ENCODE measurements around the gene ROBO4. TPM values are rescaled to one million over a fixed set of nuclear protein-coding genes. Genes with fewer than 3 reads are reported as not detected.
A peak's percentile ranks its signal among the peaks of the same experiment; 100 is the strongest.

The ROBO4 gene
- total and polyA plus RNA-seq, 2 of the 13 experiments (the other 11 are each of a cell fraction or from before 2014, with no cell fraction given), result 0.07 to 1.1 TPM

GRCh38 chr11:124865902-124866851, 31.5 kb downstream of the ROBO4 start (continued):
- TF ChIP-seq, protein P1, sequence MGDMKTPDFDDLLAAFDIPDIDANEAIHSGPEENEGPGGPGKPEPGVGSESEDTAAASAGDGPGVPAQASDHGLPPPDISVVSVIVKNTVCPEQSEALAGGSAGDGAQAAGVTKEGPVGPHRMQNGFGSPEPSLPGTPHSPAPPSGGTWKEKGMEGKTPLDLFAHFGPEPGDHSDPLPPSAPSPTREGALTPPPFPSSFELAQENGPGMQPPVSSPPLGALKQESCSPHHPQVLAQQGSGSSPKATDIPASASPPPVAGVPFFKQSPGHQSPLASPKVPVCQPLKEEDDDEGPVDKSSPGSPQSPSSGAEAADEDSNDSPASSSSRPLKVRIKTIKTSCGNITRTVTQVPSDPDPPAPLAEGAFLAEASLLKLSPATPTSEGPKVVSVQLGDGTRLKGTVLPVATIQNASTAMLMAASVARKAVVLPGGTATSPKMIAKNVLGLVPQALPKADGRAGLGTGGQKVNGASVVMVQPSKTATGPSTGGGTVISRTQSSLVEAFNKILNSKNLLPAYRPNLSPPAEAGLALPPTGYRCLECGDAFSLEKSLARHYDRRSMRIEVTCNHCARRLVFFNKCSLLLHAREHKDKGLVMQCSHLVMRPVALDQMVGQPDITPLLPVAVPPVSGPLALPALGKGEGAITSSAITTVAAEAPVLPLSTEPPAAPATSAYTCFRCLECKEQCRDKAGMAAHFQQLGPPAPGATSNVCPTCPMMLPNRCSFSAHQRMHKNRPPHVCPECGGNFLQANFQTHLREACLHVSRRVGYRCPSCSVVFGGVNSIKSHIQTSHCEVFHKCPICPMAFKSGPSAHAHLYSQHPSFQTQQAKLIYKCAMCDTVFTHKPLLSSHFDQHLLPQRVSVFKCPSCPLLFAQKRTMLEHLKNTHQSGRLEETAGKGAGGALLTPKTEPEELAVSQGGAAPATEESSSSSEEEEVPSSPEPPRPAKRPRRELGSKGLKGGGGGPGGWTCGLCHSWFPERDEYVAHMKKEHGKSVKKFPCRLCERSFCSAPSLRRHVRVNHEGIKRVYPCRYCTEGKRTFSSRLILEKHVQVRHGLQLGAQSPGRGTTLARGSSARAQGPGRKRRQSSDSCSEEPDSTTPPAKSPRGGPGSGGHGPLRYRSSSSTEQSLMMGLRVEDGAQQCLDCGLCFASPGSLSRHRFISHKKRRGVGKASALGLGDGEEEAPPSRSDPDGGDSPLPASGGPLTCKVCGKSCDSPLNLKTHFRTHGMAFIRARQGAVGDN (CRISPR knock-in tag; IDR thresholded peaks at IDR 0.05), result peak; percentile 80
- TF ChIP-seq RAD51 (IDR thresholded peaks at IDR 0.05; ENCODE audit: borderline replicate concordance) (no peak), MLXIP (CRISPR knock-in tag; IDR thresholded peaks at IDR 0.05; ENCODE audit: borderline replicate concordance) (no peak), RERE (CRISPR knock-in tag; IDR thresholded peaks at IDR 0.05; ENCODE audit: low read depth) (no peak), ZNF251 (CRISPR knock-in tag; IDR thresholded peaks at IDR 0.05) (no peak), MTF2 (CRISPR knock-in tag; IDR thresholded peaks at IDR 0.05; ENCODE audit: borderline replicate concordance) (peak; percentile 10; the same call in 1 of the 2 replicates), SOX5 (CRISPR knock-in tag; IDR thresholded peaks at IDR 0.05; ENCODE audit: borderline replicate concordance) (no peak), HMG20B (CRISPR knock-in tag; conservative IDR thresholded peaks at IDR 0.05) (no peak), RELA (CRISPR knock-in tag; IDR thresholded peaks at IDR 0.05) (no peak), ZNF841 (CRISPR knock-in tag; IDR thresholded peaks at IDR 0.05; ENCODE audit: borderline replicate concordance) (no peak), NFIC (IDR thresholded peaks at IDR 0.05; ENCODE audit: low read length) (no peak), NFE2 (CRISPR knock-in tag; IDR thresholded peaks at IDR 0.05) (no peak)
- TF ChIP-seq, protein P2, sequence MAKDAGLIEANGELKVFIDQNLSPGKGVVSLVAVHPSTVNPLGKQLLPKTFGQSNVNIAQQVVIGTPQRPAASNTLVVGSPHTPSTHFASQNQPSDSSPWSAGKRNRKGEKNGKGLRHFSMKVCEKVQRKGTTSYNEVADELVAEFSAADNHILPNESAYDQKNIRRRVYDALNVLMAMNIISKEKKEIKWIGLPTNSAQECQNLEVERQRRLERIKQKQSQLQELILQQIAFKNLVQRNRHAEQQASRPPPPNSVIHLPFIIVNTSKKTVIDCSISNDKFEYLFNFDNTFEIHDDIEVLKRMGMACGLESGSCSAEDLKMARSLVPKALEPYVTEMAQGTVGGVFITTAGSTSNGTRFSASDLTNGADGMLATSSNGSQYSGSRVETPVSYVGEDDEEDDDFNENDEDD (CRISPR knock-in tag; IDR thresholded peaks at IDR 0.05; ENCODE audit: borderline replicate concordance), result peak; percentile 61; the same call in 1 of the 2 replicates

All from HepG2 (cell line).